ENCODE measurements around the gene ADCY5.

The ADCY5 gene

GRCh38 chr3:123404391-123404790 lies 44.5 kb downstream of the ADCY5 start:
- DNase-seq = no peak

GRCh38 chr3:123401836-123402530 lies 46.9 kb downstream of the ADCY5 start:
- no peak for DNase-seq

GRCh38 chr3:123400169-123400568 lies 48.7 kb downstream of the ADCY5 start:
- no peak for DNase-seq

GRCh38 chr3:123399653-123400052 lies 49.2 kb downstream of the ADCY5 start:
- no peak for DNase-seq

GRCh38 chr3:123397921-123398785 lies 50.7 kb downstream of the ADCY5 start:
- no peak for DNase-seq

- no peak for DNase-seq
Observed at GRCh38 chr3:123397050-123397590, 51.8 kb downstream of the ADCY5 start.

- DNase-seq = no peak
Observed at GRCh38 chr3:123396171-123397049, 52.5 kb downstream of the ADCY5 start.

GRCh38 chr3:123395235-123395634 lies 53.7 kb downstream of the ADCY5 start:
- DNase-seq = no peak

GRCh38 chr3:123394391-123395020 lies 54.4 kb downstream of the ADCY5 start:
- DNase-seq = no peak

- DNase-seq = no peak
Observed at GRCh38 chr3:123392871-123393620, 55.8 kb downstream of the ADCY5 start.

GRCh38 chr3:123392368-123392767 lies 56.5 kb downstream of the ADCY5 start:
- DNase-seq = no peak

GRCh38 chr3:123390865-123391600 lies 57.9 kb downstream of the ADCY5 start:
- no peak for DNase-seq

GRCh38 chr3:123389628-123389918 lies 59.3 kb downstream of the ADCY5 start:
- DNase-seq = no peak

- DNase-seq = no peak
Observed at GRCh38 chr3:123388811-123389627, 59.9 kb downstream of the ADCY5 start.

GRCh38 chr3:123388042-123388441 lies 60.8 kb downstream of the ADCY5 start:
- no peak for DNase-seq

GRCh38 chr3:123387532-123387931 lies 61.4 kb downstream of the ADCY5 start:
- no peak for DNase-seq

- no peak for DNase-seq
Observed at GRCh38 chr3:123386477-123387040, 62.3 kb downstream of the ADCY5 start.

- DNase-seq = no peak
Observed at GRCh38 chr3:123385981-123386380, 62.9 kb downstream of the ADCY5 start.

GRCh38 chr3:123385499-123385898 lies 63.4 kb downstream of the ADCY5 start:
- DNase-seq = no peak

GRCh38 chr3:123385001-123385401 lies 63.9 kb downstream of the ADCY5 start:
- no peak for DNase-seq
